ENCODE data around the gene IPO4. TPM values are rescaled to one million over a fixed set of nuclear protein-coding genes. Genes with fewer than 3 reads are reported as not detected.

The IPO4 gene
- total and polyA plus RNA-seq, 2 of the 4 experiments (the other 2 are of a cell fraction) = 37.6 to 39.4 TPM

DNA sequence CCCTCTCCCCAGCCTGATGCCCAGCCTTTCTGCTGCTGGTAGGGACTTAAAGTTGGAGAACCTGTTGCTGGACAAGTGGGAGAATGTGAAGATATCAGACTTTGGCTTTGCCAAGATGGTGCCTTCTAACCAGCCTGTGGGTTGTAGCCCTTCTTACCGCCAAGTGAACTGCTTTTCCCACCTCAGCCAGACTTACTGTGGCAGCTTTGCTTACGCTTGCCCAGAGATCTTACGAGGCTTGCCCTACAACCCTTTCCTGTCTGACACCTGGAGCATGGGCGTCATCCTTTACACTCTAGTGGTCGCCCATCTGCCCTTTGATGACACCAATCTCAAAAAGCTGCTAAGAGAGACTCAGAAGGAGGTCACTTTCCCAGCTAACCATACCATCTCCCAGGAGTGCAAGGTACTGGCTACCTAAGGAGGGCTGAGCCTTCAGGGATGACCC is 18.5 kb upstream of the IPO4 start:
- no peaks in the 10 kb centered on the region for H3K9me3 ChIP-seq (ENCODE audit: control insufficient read depth, insufficient read depth, low read length)
- H2BK20ac ChIP-seq (ENCODE audit: low read depth, low read length) = no peak overlapping the region
- H2BK5ac ChIP-seq (ENCODE audit: low read depth, low read length, poor library complexity, severe bottlenecking) = no peak overlapping the region
- peaks cover 50% of the 10 kb centered on the region for H3K36me3 ChIP-seq (ENCODE audit: control insufficient read depth, insufficient read depth, low read length)
- TF ChIP-seq CEBPB (IDR thresholded peaks at IDR 0.05; ENCODE audit: low read depth, low read length) = no peak
- no peak for TF ChIP-seq RCOR1 (IDR thresholded peaks at IDR 0.05; ENCODE audit: insufficient replicate concordance, low read length)
- TF ChIP-seq MAZ (IDR thresholded peaks at IDR 0.05; ENCODE audit: borderline replicate concordance, low read depth, low read length) = no peak
- TF ChIP-seq RAD21 (IDR thresholded peaks at IDR 0.05; ENCODE audit: low read length) = no peak
- TF ChIP-seq CHD1 (IDR thresholded peaks at IDR 0.05; ENCODE audit: low read depth, low read length) = no peak
- TF ChIP-seq, protein P1, sequence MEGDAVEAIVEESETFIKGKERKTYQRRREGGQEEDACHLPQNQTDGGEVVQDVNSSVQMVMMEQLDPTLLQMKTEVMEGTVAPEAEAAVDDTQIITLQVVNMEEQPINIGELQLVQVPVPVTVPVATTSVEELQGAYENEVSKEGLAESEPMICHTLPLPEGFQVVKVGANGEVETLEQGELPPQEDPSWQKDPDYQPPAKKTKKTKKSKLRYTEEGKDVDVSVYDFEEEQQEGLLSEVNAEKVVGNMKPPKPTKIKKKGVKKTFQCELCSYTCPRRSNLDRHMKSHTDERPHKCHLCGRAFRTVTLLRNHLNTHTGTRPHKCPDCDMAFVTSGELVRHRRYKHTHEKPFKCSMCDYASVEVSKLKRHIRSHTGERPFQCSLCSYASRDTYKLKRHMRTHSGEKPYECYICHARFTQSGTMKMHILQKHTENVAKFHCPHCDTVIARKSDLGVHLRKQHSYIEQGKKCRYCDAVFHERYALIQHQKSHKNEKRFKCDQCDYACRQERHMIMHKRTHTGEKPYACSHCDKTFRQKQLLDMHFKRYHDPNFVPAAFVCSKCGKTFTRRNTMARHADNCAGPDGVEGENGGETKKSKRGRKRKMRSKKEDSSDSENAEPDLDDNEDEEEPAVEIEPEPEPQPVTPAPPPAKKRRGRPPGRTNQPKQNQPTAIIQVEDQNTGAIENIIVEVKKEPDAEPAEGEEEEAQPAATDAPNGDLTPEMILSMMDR (conservative IDR thresholded peaks at IDR 0.05; ENCODE audit: low read depth, low read length) = no peak
- no peak for TF ChIP-seq POLR2A (IDR thresholded peaks at IDR 0.05; ENCODE audit: low read depth, low read length)
- TF ChIP-seq BHLHE40 (IDR thresholded peaks at IDR 0.05; ENCODE audit: low read depth, low read length) = no peak
- TF ChIP-seq NFE2L2 (IDR thresholded peaks at IDR 0.05; ENCODE audit: low read depth, low read length) = no peak
- TF ChIP-seq, protein P2, sequence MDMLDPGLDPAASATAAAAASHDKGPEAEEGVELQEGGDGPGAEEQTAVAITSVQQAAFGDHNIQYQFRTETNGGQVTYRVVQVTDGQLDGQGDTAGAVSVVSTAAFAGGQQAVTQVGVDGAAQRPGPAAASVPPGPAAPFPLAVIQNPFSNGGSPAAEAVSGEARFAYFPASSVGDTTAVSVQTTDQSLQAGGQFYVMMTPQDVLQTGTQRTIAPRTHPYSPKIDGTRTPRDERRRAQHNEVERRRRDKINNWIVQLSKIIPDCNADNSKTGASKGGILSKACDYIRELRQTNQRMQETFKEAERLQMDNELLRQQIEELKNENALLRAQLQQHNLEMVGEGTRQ (IDR thresholded peaks at IDR 0.05; ENCODE audit: low read depth, low read length) = no peak
- TF ChIP-seq, protein P3, sequence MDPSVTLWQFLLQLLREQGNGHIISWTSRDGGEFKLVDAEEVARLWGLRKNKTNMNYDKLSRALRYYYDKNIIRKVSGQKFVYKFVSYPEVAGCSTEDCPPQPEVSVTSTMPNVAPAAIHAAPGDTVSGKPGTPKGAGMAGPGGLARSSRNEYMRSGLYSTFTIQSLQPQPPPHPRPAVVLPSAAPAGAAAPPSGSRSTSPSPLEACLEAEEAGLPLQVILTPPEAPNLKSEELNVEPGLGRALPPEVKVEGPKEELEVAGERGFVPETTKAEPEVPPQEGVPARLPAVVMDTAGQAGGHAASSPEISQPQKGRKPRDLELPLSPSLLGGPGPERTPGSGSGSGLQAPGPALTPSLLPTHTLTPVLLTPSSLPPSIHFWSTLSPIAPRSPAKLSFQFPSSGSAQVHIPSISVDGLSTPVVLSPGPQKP (IDR thresholded peaks at IDR 0.05; ENCODE audit: borderline replicate concordance, low read depth, low read length) = no peak
- no peak for TF ChIP-seq MXI1 (IDR thresholded peaks at IDR 0.05; ENCODE audit: borderline replicate concordance, low read depth, low read length)
- TF ChIP-seq FOS (IDR thresholded peaks at IDR 0.05; ENCODE audit: low read depth, low read length) = no peak
- no peak for TF ChIP-seq RFX5 (IDR thresholded peaks at IDR 0.05; ENCODE audit: low read depth, low read length)
- no peak for TF ChIP-seq SMC3 (IDR thresholded peaks at IDR 0.05; ENCODE audit: low read depth, low read length)
- intact Hi-C loops (cut with micrococcal nuclease) (no loop called here), dilution Hi-C loops (cut with HindIII; ENCODE audit: low sequenced_read_pairs, unreplicated experiment) (no loop called here), in situ Hi-C loops (cut with MboI; ENCODE audit: low sequenced_read_pairs) (no loop called here)
- no peak overlapping the region for H3K18ac ChIP-seq (ENCODE audit: low read depth, low read length)
- no peaks in the 10 kb centered on the region; the same call in 1 of the 2 replicates for H4K20me1 ChIP-seq (ENCODE audit: insufficient read depth, low read length)
- no peaks in the 10 kb centered on the region for H3K4me1 ChIP-seq (ENCODE audit: control insufficient read depth, insufficient read depth, low read length)
- DNase-seq (no peak), ATAC-seq (ENCODE audit: low read depth) (no peak)
- H4K5ac ChIP-seq (ENCODE audit: low read depth, low read length) = no peak overlapping the region
- no peak overlapping the region for H3K4me2 ChIP-seq (ENCODE audit: low read depth, low read length)
- POLR2A ChIA-PET (ENCODE audit: unreplicated experiment) = no interaction called here
- H2AFZ ChIP-seq (replicated peaks; ENCODE audit: low read length, poor library complexity) = no peak overlapping the region
- H2AK9ac ChIP-seq (replicated peaks; ENCODE audit: low read depth, low read length, poor library complexity) = no peak overlapping the region
- no peak overlapping the region for H3K27ac ChIP-seq (ENCODE audit: insufficient read depth, low read length)
- CTCF ChIA-PET = no interaction called here
- H3K14ac ChIP-seq (replicated peaks; ENCODE audit: low read depth, low read length) = no peak overlapping the region
- WGBS, 2 experiments (ENCODE audit: extremely low coverage in 2 of 2, insufficient read length in 1 of 2) = 94% methylated on average over 2 of the region's 5 CpGs; no CpG with 5 or more reads in 1 of the 2 experiments
- no peak overlapping the region for H2BK15ac ChIP-seq (ENCODE audit: low read depth, low read length)
- H4K8ac ChIP-seq (ENCODE audit: low read depth in 2 of 2, low read length in 2 of 2) = no peak overlapping the region
- H3K4me3 ChIP-seq (ENCODE audit: insufficient read depth, low read depth, low read length) = no peak overlapping the region
- H3K27me3 ChIP-seq (ENCODE audit: control insufficient read depth, insufficient read depth, low read length) = no peaks in the 10 kb centered on the region
- no peak overlapping the region for H4K91ac ChIP-seq (ENCODE audit: insufficient read depth, low read depth, low read length)
- no peak overlapping the region for H3K9ac ChIP-seq (ENCODE audit: low read depth, low read length)
- H3K4ac ChIP-seq (ENCODE audit: low read depth, low read length) = no peak overlapping the region
- H3K23ac ChIP-seq (ENCODE audit: low read depth, low read length) = no peak overlapping the region
- H3K79me1 ChIP-seq (ENCODE audit: low read depth in 1 of 2, low read length in 2 of 2) = peaks cover 13 to 49% of the 10 kb centered on the region in 2 experiments
- H2AK5ac ChIP-seq (ENCODE audit: low read depth, low read length) = no peak overlapping the region
- no peak overlapping the region for H3K56ac ChIP-seq (ENCODE audit: extremely low read depth, insufficient read depth, low read length)
- H2BK120ac ChIP-seq (ENCODE audit: low read depth, low read length) = no peak overlapping the region
- BruUV-seq (replicated peaks) = no TSS peak
- H3K9me1 ChIP-seq (ENCODE audit: insufficient read depth, low read length) = peaks cover 11% of the 10 kb centered on the region; the same call in 1 of the 2 replicates
